Smooth muscle cell (in vitro differentiated cells): ENCODE results near the gene LYPD4. TPM values are rescaled to one million over a fixed set of nuclear protein-coding genes. Genes with fewer than 3 reads are reported as not detected.
"Not testable (repeated sequence)": the region's sequence is repeated elsewhere in the genome, so short reads cannot be mapped to it uniquely, and the experiment has no call there.

ENCODE experiments used
- DNase-seq: peaks from one replicate; lab custom pipeline; 2025; ENCODE audit not compliant: unreplicated experiment; lab: John Stamatoyannopoulos, UW
- H2AFZ ChIP-seq: fragments of 200-600 bp; sonication (generic); 2 replicates; pipeline ENCODE4 v1.6.0; 2016; ENCODE audit warnings: antibody characterized with exemption, low read depth, mild to moderate bottlenecking
- H3F3A ChIP-seq: fragments of 200-600 bp; sonication (generic); 2 replicates; pipeline ENCODE4 v1.6.0; 2017; ENCODE audit warnings: antibody characterized with exemption, low read depth
- H3K27ac ChIP-seq: fragments of 200-600 bp; sonication (generic); 2 replicates; pipeline ENCODE4 v1.5.1; 2016; ENCODE audit warnings: low read depth, mild to moderate bottlenecking
- H3K27me3 ChIP-seq: fragments of 200-600 bp; sonication (generic); 2 replicates; pipeline ENCODE4 v1.6.1; 2016; ENCODE audit warnings: low read depth, mild to moderate bottlenecking
- H3K36me3 ChIP-seq: fragments of 200-600 bp; sonication (generic); 2 replicates; pipeline ENCODE4 v1.5.1; 2016; ENCODE audit warnings: low read depth
- H3K4me1 ChIP-seq: fragments of 200-600 bp; sonication (generic); 2 replicates; pipeline ENCODE4 v1.5.1; 2016; ENCODE audit warnings: low read depth
- H3K4me2 ChIP-seq: fragments of 200-600 bp; sonication (generic); 2 replicates; pipeline ENCODE4 v1.6.0; 2016; ENCODE audit warnings: mild to moderate bottlenecking
- H3K4me3 ChIP-seq: fragments of 200-600 bp; sonication (generic); 2 replicates; pipeline ENCODE4 v1.5.1; 2016; ENCODE audit warnings: mild to moderate bottlenecking
- H3K79me2 ChIP-seq: fragments of 200-600 bp; sonication (generic); 2 replicates; pipeline ENCODE4 v1.6.0; 2016; ENCODE audit warnings: low read depth, mild to moderate bottlenecking
- H3K9ac ChIP-seq: fragments of 200-600 bp; sonication (generic); 2 replicates; pipeline ENCODE4 v1.6.0; 2016; ENCODE audit warnings: low read depth
- H3K9me3 ChIP-seq: fragments of 200-600 bp; sonication (generic); replicated peaks from 2 replicates; pipeline ENCODE4 v1.5.1; 2016; ENCODE audit warnings: low read depth
- H4K20me1 ChIP-seq: fragments of 200-600 bp; sonication (generic); 2 replicates; pipeline ENCODE4 v1.6.0; 2016; ENCODE audit warnings: low read depth
- WGBS: methylation state at CpG from one replicate; pipeline ENCODE4 v1.1.7; 2016; ENCODE audit warnings: low lambda C conversion rate; 5-methylcytosine and 5-hydroxymethylcytosine counted together
- microRNA-seq: library from miRNA; unstranded; fragments of <30 nt; microRNA quantifications from one replicate; pipeline ENCODE4, GENCODE V29; 2016; ENCODE audit warnings: borderline number of aligned reads
- polyA plus RNA-seq: library from polyadenylated mRNA; unstranded; fragments of >200 nt; fragmentation: Nextera tagmentation; extraction: Ambion mirVana; gene quantifications from 2 replicates; pipeline ENCODE4 v1.2.1, GENCODE V29; 2016
- small RNA-seq: library from RNA; depleted of rRNA; stranded (forward); fragments of <200 nt; gene quantifications from one replicate; pipeline ENCODE3, GENCODE V24; 2014
- total RNA-seq: library from RNA; depleted of rRNA; stranded (reverse); fragments of >200 nt; gene quantifications from 2 replicates; pipeline ENCODE4 v1.2.3, GENCODE V29; 2014
- TF ChIP-seq, protein P1 (sequence below): fragments of 200-600 bp; sonication (generic); IDR thresholded peaks from 2 replicates; pipeline ENCODE4 v1.5.1; 2017; ENCODE audit warnings: borderline replicate concordance, mild to moderate bottlenecking, antibody characterized with exemption; ENCODE audit not compliant: insufficient read depth, poor library complexity, severe bottlenecking

Gene LYPD4
- total and polyA plus RNA-seq, 2 experiments from 2014 or later, result not detected

DNA sequence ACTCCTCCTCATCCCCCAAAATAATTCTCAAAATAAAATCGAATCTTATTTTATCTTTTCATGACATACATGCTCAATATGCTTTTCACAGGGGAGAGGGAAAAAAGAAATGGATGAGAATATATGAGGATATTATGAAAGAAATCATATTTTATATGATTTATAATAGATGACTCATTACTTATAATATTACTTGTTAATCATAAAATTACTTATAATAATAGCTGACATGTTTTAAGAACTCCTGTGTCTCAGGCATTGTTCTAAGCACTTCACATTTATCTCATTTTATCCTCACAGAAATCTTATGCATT lies 51.1 kb downstream of the LYPD4 start:
- no peak overlapping the region for H3K4me3 ChIP-seq
- H3K4me2 ChIP-seq, result no peak overlapping the region
- H2AFZ ChIP-seq, result no peak overlapping the region
- H3K36me3 ChIP-seq, result no peaks in the 10 kb centered on the region
- no peaks in the 10 kb centered on the region for H4K20me1 ChIP-seq
- no peaks in the 10 kb centered on the region for H3F3A ChIP-seq
- H3K9ac ChIP-seq, result no peak overlapping the region
- H3K27me3 ChIP-seq, result no peaks in the 10 kb centered on the region
- TF ChIP-seq, protein P1, sequence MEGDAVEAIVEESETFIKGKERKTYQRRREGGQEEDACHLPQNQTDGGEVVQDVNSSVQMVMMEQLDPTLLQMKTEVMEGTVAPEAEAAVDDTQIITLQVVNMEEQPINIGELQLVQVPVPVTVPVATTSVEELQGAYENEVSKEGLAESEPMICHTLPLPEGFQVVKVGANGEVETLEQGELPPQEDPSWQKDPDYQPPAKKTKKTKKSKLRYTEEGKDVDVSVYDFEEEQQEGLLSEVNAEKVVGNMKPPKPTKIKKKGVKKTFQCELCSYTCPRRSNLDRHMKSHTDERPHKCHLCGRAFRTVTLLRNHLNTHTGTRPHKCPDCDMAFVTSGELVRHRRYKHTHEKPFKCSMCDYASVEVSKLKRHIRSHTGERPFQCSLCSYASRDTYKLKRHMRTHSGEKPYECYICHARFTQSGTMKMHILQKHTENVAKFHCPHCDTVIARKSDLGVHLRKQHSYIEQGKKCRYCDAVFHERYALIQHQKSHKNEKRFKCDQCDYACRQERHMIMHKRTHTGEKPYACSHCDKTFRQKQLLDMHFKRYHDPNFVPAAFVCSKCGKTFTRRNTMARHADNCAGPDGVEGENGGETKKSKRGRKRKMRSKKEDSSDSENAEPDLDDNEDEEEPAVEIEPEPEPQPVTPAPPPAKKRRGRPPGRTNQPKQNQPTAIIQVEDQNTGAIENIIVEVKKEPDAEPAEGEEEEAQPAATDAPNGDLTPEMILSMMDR, result no peak
- no peaks in the 10 kb centered on the region for H3K9me3 ChIP-seq
- DNase-seq, result no peak
- H3K4me1 ChIP-seq, result no peaks in the 10 kb centered on the region
- H3K79me2 ChIP-seq, result no peaks in the 10 kb centered on the region
- WGBS, result 13% methylated on average over 1 of the region's 1 CpG
- no peak overlapping the region for H3K27ac ChIP-seq

DNA sequence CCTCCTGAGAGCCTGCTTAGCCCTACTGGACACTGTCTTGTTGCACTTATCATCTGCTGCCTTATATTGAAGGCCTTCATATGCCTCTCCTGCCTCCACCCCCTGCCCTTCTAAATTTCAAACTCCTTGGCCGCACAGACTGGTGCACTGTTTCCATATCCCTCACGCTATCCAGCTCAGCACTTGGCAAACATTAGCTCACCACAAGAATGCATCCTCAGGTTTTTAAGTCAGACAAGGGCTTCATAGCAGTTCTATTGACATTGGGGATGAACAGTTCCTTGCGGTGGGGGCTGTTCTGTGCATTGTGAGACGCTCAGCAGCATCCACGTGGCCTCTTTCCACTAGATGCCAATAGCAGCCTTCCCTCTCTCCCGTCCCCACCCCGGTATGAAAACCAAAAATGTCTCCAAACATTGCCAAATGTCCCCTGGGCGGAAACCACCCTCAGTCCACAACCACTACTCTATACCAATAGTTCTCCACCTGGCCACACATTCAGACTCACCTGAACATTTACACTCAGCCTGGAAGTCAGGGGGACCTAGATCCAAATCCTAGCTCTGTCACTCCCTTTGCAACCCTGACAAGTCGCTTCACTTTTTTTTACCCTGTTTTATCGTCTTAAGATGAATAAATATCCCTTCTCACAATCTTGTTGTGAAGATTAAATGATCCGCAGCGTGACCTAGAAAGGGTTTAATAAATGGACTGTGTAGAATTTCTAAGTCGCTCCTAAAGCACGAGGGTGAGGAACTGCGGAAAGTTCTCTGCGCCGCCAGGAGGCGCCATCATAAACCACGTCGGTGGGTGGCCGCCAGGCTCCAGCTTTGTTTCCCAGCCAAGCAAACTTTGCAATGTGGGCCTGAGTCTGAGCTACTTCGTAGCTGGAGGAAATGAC lies 51.7 kb downstream of the LYPD4 start:
- H3K27ac ChIP-seq, result no peak overlapping the region
- no peak for DNase-seq
- no peaks in the 10 kb centered on the region for H3K9me3 ChIP-seq
- no peak overlapping the region for H3K4me2 ChIP-seq
- no peaks in the 10 kb centered on the region for H4K20me1 ChIP-seq
- no peaks in the 10 kb centered on the region for H3F3A ChIP-seq
- H3K9ac ChIP-seq, result no peak overlapping the region
- no peaks in the 10 kb centered on the region for H3K79me2 ChIP-seq
- WGBS, result 26% methylated on average over 22 of the region's 22 CpGs
- TF ChIP-seq, protein P1, result peak; percentile 37
- no peaks in the 10 kb centered on the region for H3K4me1 ChIP-seq
- no peak overlapping the region for H2AFZ ChIP-seq
- H3K27me3 ChIP-seq, result no peaks in the 10 kb centered on the region
- no peaks in the 10 kb centered on the region for H3K36me3 ChIP-seq
- no peak overlapping the region for H3K4me3 ChIP-seq

DNA sequence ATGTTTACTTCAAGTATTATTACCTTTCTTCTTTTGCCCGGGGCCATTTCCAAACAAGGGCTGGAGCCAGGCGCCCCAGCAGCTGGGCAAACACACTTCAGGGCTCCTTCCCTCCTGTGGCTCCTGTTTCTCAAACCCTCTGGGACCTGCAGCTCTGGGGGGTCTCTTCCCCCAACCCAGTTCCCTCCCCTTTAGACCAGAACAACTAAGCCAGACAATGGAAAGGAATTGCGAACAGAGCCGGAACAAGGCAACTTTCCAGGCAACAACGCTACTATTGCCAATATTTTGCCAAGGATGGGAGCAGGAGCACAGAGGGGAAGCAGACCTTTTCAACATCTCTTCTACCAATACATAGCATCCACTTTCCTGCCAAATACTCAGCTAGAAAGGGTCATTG lies 55.4 kb downstream of the LYPD4 start:
- H3K27me3 ChIP-seq, DNase-seq, H3F3A ChIP-seq, H4K20me1 ChIP-seq, H3K36me3 ChIP-seq, H3K4me1 ChIP-seq, H3K9ac ChIP-seq, H2AFZ ChIP-seq, H3K9me3 ChIP-seq, H3K4me2 ChIP-seq, H3K27ac ChIP-seq, H3K79me2 ChIP-seq, H3K4me3 ChIP-seq: not testable (repeated sequence)
- 89% methylated on average over 3 of the region's 5 CpGs for WGBS

DNA sequence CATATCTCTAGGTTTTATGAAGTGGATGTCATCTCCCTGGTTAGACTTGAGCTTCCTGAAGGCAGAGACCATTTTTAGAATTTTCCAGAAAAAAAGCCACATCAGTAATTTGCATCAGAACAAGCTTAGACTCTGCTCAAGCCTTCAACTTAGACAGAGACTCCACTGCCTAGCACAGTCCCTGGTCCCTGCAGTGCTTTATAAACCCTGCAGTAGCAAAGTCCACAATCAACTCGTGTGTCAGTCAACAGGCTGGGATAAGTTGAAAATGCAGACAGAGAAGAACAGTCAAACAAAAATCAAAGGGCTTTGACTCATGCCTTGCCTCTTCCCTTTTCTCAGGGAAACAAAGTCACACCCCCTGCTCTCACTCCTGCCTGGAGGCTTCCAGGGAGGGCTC lies 56.0 kb downstream of the LYPD4 start:
- H3K4me2 ChIP-seq, H3K9ac ChIP-seq, H3F3A ChIP-seq, H2AFZ ChIP-seq, H3K4me1 ChIP-seq, H3K4me3 ChIP-seq, H3K27me3 ChIP-seq, H3K9me3 ChIP-seq, DNase-seq, H3K79me2 ChIP-seq, H3K36me3 ChIP-seq, H4K20me1 ChIP-seq, H3K27ac ChIP-seq: not testable (repeated sequence)
- WGBS, result no CpG with 5 or more reads among the region's 1 CpG

Small RNA genes lying within 50 kb of the gene (microRNA-seq; reads per million reads assigned to microRNA genes)
- gene MIR6797, result 1.8 reads per million

Small RNA genes lying within 50 kb of the gene (small RNA-seq; reads per million reads assigned to genes)
- 0.16 reads per million for gene MIR6797

Other genes starting within 250 kb of the LYPD4 start
- not detected in 2 replicates for gene CEACAM4, start 217.6 kb downstream of the LYPD4 start, total RNA-seq
- not detected in 2 replicates for gene CEACAM4, start 217.6 kb downstream of the LYPD4 start, polyA plus RNA-seq
- not detected in 2 replicates for gene CEACAM7, start 156.4 kb downstream of the LYPD4 start, total RNA-seq
- not detected in 2 replicates for gene CEACAM7, start 156.4 kb downstream of the LYPD4 start, polyA plus RNA-seq
- gene CEACAM5, start 136.1 kb downstream of the LYPD4 start, total RNA-seq, result not detected in 2 replicates
- gene CEACAM5, start 136.1 kb downstream of the LYPD4 start, polyA plus RNA-seq, result not detected in 2 replicates
- not detected in 2 replicates for gene CEACAM6, start 89.2 kb downstream of the LYPD4 start, total RNA-seq
- not detected in 2 replicates for gene CEACAM6, start 89.2 kb downstream of the LYPD4 start, polyA plus RNA-seq
- not detected in 2 replicates for gene CEACAM3, start 48.1 kb downstream of the LYPD4 start, total RNA-seq
- gene CEACAM3, start 48.1 kb downstream of the LYPD4 start, polyA plus RNA-seq, result not detected in 2 replicates
- gene DMRTC2, start 359 bp upstream of the LYPD4 start, total RNA-seq, result not detected in 2 replicates
- not detected in 2 replicates for gene DMRTC2, start 359 bp upstream of the LYPD4 start, polyA plus RNA-seq
- 970 and 1,345 TPM in 2 replicates for gene RPS19, start 15.6 kb upstream of the LYPD4 start, total RNA-seq
- gene RPS19, start 15.6 kb upstream of the LYPD4 start, polyA plus RNA-seq, result 2,105 and 2,361 TPM in 2 replicates
- gene CD79A, start 32.6 kb upstream of the LYPD4 start, total RNA-seq, result not detected in 2 replicates
- gene CD79A, start 32.6 kb upstream of the LYPD4 start, polyA plus RNA-seq, result 0.28 and 0.41 TPM in 2 replicates
- gene ARHGEF1, start 38.5 kb upstream of the LYPD4 start, total RNA-seq, result 24.2 and 24.3 TPM in 2 replicates
- gene ARHGEF1, start 38.5 kb upstream of the LYPD4 start, polyA plus RNA-seq, result 69.6 and 78.6 TPM in 2 replicates
- 0.09 TPM in 1 of 2 replicates, not detected in the other for gene ERFL, start 83.8 kb upstream of the LYPD4 start, total RNA-seq
- gene ERFL, start 83.8 kb upstream of the LYPD4 start, polyA plus RNA-seq, result 0.09 and 0.11 TPM in 2 replicates
- 254 and 304 TPM in 2 replicates for gene RABAC1, start 114.6 kb upstream of the LYPD4 start, total RNA-seq
- 532 and 581 TPM in 2 replicates for gene RABAC1, start 114.6 kb upstream of the LYPD4 start, polyA plus RNA-seq
- gene ATP1A3, start 149.5 kb upstream of the LYPD4 start, total RNA-seq, result not detected in 2 replicates
- not detected in 2 replicates for gene ATP1A3, start 149.5 kb upstream of the LYPD4 start, polyA plus RNA-seq
- 0.58 and 2.0 TPM in 2 replicates for gene GRIK5, start 225.5 kb upstream of the LYPD4 start, total RNA-seq
- gene GRIK5, start 225.5 kb upstream of the LYPD4 start, polyA plus RNA-seq, result 0.67 and 1.9 TPM in 2 replicates
- gene ZNF574, start 231.5 kb upstream of the LYPD4 start, total RNA-seq, result 8.9 and 13.6 TPM in 2 replicates
- 20.5 and 22.9 TPM in 2 replicates for gene ZNF574, start 231.5 kb upstream of the LYPD4 start, polyA plus RNA-seq